Subcutaneous abdominal adipose tissue (tissue), 5 donors: ENCODE results near the gene CFHR3.
"Not testable (repeated sequence)": the region's sequence is repeated elsewhere in the genome, so short reads cannot be mapped to it uniquely, and the experiment has no call there.

Experiments
- H3K27ac ChIP-seq: one replicate; pipeline ENCODE4 v1.7.0; 2013; ENCODE audit warnings: low read depth, mild to moderate bottlenecking, inconsistent platforms, low read length, moderate library complexity
- H3K27me3 ChIP-seq, 5 donors: one replicate each; pipeline ENCODE4 v1.7.0; 2013; ENCODE audit warnings: low read length in 5 of 5, inconsistent platforms in 1 of 5; ENCODE audit not compliant: control insufficient read depth in 5 of 5, insufficient read depth in 4 of 5
- H3K36me3 ChIP-seq, 5 donors: one replicate each; pipeline ENCODE4 v1.7.0; 2013; ENCODE audit warnings: low read length in 5 of 5; ENCODE audit not compliant: control insufficient read depth in 5 of 5, insufficient read depth in 5 of 5
- H3K4me1 ChIP-seq, 5 donors: one replicate each; pipeline ENCODE4 v1.7.0; 2013; ENCODE audit warnings: low read length in 5 of 5, mild to moderate bottlenecking in 3 of 5, moderate library complexity in 1 of 5; ENCODE audit not compliant: control insufficient read depth in 5 of 5, insufficient read depth in 5 of 5
- H3K4me3 ChIP-seq, 5 donors: one replicate each; pipeline ENCODE4 v1.7.0; 2013; ENCODE audit warnings: low read length in 5 of 5, low read depth in 1 of 5
- H3K9ac ChIP-seq, 5 donors: one replicate each; pipeline ENCODE4 v1.7.0; 2013; ENCODE audit warnings: low read length in 5 of 5, mild to moderate bottlenecking in 4 of 5, moderate library complexity in 3 of 5
- H3K9me3 ChIP-seq, 5 donors: one replicate each; pipeline ENCODE4 v1.7.0; 2013; ENCODE audit warnings: low read length in 5 of 5; ENCODE audit not compliant: control insufficient read depth in 5 of 5
- donor health status: healthy.
- donor health status: healthy.
- donor health status: healthy.
- donor health status: healthy.
- donor health status: healthy.

CFHR3 gene

DNA sequence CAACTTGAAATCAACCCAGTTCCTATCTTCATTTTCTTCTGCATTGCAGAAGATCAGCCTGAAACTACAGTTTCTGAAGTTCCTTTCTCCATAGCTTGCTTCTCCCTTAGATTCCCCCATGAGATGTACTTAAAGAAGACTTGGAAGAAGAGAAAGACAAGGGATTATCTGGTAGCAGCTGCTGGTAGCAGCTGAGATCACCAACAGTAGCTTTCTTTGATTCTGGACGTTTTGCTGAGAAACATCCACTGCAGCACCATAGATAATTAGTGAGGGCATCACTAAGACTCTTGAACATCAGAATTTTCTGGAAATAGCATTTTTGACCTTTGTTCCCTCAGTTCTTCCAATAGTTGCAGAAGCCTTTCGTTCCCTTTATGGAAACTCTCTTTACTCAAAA, 465 bp upstream of the CFHR3 start:
- H3K9ac ChIP-seq = no peak overlapping the region
- no peaks in the 10 kb centered on the region for H3K4me1 ChIP-seq
- H3K36me3 ChIP-seq = no peaks in the 10 kb centered on the region
- H3K9me3 ChIP-seq = no peaks in the 10 kb centered on the region
- no peak overlapping the region for H3K27ac ChIP-seq
- no peaks in the 10 kb centered on the region for H3K27me3 ChIP-seq
- no peak overlapping the region for H3K4me3 ChIP-seq

DNA sequence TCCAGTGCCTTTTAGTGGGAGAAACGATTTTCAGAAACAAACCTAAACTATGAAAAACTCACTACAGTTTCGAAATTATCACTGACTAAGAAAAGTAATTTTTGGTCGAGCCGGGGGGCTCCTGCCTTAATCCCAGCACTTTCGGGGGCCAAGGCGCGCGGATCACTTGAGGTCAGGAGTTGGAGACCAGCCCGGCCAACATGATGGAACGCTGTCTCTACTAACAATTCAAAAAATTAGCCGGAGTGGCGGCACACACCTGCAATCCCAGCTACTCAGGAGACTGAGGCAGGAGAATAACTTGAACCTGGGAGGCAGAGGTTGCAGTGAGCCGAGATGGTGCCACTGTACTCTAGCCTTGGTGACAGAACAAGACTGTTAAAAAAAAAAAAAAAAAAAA, 3.0 kb downstream of the CFHR3 start:
- Histone ChIP-seq H3K9ac (no peak overlapping the region), H3K27me3 (no peaks in the 10 kb centered on the region), H3K4me3 (no peak overlapping the region), H3K9me3 (no peaks in the 10 kb centered on the region), H3K36me3 (no peaks in the 10 kb centered on the region), H3K4me1 (no peaks in the 10 kb centered on the region), H3K27ac (no peak overlapping the region)

DNA sequence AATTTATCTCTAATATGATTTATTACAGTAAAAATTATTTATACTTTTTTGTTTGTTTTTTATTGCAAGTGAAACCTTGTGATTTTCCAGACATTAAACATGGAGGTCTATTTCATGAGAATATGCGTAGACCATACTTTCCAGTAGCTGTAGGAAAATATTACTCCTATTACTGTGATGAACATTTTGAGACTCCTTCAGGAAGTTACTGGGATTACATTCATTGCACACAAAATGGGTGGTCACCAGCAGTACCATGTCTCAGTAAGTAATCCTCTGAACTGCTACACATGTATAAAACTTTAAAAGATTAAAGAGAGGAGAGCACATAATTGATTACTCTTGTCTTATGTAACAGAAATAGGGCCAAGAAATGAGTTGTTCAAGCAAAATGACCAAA, 4.5 kb downstream of the CFHR3 start:
- H3K36me3 ChIP-seq = no peaks in the 10 kb centered on the region
- H3K4me3 ChIP-seq = no peak overlapping the region
- no peak overlapping the region for H3K27ac ChIP-seq
- no peaks in the 10 kb centered on the region for H3K9me3 ChIP-seq
- no peak overlapping the region for H3K9ac ChIP-seq
- H3K4me1 ChIP-seq = no peaks in the 10 kb centered on the region
- H3K27me3 ChIP-seq = no peaks in the 10 kb centered on the region

DNA sequence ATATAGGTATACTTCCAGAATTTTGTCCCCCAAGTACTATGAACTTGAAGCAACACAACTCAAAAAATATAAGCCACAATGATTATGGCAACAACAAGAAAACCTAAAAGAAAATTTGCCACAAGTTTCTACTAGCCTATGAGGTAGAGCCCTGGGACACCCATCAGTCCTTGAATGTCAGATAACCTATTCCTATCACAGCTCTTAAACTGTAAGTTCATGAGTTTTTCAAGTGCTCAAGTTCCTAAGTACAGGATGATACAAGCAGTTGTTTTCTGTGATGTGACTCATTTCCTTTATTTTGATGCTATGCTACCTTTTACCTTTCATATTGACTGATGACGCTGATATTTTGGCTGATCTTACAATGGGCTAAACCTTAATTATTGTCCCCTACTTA, 16.6 kb downstream of the CFHR3 start:
- not testable (repeated sequence) for H3K27ac ChIP-seq, H3K27me3 ChIP-seq, H3K9ac ChIP-seq, H3K36me3 ChIP-seq, H3K4me1 ChIP-seq, H3K9me3 ChIP-seq, H3K4me3 ChIP-seq

DNA sequence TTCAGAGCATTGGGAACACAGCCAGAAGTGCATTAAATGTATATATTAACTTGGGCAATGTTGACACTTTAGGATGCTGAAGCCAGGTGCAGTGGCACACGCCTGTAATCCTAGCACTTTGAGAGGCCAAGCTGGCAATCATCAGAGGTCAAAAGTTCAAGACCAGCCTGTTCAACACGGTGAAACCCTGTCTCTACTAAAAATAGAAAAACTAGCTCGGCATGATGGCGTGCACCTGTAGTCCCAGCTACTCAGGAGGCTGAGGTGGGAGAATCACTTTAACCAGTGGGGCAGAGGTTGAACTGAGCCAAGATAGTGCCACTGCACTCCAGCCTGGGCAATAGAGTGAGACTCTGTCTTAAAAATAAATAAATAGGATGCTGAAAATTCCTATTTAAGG, 19.5 kb downstream of the CFHR3 start:
- not testable (repeated sequence) for H3K4me1 ChIP-seq, H3K9me3 ChIP-seq, H3K4me3 ChIP-seq, H3K36me3 ChIP-seq, H3K27me3 ChIP-seq, H3K9ac ChIP-seq, H3K27ac ChIP-seq

DNA sequence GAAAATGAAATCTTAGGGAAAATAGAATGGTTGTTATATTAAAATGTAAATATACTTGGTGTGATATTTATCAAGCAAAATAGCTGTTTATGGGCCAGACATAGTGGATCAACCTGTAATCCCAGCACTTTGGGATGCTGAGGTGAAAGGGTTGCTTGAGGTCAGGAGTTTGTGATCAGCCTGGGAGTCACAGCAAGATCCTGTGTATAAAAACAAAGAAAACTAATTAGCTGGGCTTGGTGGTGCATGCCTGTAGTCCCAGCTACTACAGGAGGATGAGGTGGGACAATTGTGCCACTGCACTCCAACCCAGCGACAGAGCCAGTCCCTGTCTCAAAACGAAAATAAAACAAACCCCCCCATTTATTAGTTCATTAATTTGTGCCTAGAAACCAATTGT, 23.3 kb downstream of the CFHR3 start:
- Histone ChIP-seq H3K36me3 (no peaks in the 10 kb centered on the region), H3K4me3 (no peak overlapping the region), H3K4me1 (no peaks in the 10 kb centered on the region), H3K9ac (no peak overlapping the region), H3K27ac (no peak overlapping the region), H3K27me3 (no peaks in the 10 kb centered on the region), H3K9me3 (peaks cover 0 to 4% (median 0%) of the 10 kb centered on the region in 5 donors)

DNA sequence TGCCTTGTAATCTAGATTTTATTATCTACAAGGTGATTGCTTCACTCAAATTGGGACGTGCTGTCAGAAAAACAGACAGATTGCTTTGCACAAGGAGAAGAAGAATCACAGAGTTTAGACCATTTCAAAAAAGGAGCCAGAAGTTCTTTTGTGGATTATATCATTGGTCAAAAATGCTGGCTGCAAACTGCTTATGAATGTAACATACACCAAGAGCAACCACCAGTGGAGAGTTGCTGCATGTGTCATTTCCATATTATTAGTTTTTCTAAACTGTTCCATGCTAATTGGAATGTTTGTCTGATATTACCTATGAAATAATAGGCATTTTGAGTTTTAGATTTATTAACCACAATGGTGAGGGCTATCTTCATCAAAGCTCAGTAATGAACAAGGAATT, 27.3 kb downstream of the CFHR3 start:
- not testable (repeated sequence) for H3K27ac ChIP-seq, H3K9me3 ChIP-seq, H3K4me3 ChIP-seq, H3K27me3 ChIP-seq, H3K4me1 ChIP-seq, H3K36me3 ChIP-seq, H3K9ac ChIP-seq

DNA sequence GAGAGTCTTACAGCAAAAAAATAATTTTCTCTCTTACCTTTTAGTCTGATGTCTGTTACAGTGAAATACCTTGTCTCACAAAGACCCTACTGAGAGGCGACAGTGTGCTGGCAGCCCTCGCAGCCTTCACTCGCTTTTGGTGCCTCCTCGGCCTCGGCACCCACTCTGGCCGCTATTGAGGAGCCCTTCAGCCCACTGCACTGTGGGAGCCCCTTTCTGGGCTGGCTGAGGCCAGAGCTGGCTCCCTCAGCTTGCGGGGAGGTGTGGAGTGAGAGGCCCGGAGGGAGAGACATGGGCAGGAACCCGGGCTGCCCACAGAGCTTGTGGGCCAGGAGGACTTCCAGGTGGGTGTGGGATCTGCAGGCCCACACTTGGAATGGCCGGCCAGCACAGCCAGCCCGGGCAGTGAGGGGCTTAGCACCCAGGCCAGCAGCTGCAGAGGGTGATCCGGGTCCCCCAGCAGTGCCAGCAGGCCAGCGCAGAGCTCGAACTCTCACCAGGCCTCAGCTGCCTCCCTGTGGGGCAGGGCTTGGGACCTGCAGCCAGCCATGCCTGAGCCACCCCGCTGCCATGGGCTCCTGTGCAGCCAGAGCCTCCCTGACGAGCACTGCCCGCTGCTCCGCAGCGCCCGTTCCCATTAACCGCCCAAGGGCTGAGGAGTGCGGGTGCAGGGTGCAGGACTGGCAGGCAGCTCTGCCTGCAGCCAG, 34.0 kb downstream of the CFHR3 start:
- H3K36me3 ChIP-seq = no peaks in the 10 kb centered on the region
- no peak overlapping the region for H3K4me3 ChIP-seq
- H3K27me3 ChIP-seq = peaks cover 0 to 3% (median 0%) of the 10 kb centered on the region in 5 donors
- H3K9ac ChIP-seq = no peak overlapping the region
- no peaks in the 10 kb centered on the region for H3K4me1 ChIP-seq
- H3K27ac ChIP-seq = no peak overlapping the region
- no peaks in the 10 kb centered on the region for H3K9me3 ChIP-seq

DNA sequence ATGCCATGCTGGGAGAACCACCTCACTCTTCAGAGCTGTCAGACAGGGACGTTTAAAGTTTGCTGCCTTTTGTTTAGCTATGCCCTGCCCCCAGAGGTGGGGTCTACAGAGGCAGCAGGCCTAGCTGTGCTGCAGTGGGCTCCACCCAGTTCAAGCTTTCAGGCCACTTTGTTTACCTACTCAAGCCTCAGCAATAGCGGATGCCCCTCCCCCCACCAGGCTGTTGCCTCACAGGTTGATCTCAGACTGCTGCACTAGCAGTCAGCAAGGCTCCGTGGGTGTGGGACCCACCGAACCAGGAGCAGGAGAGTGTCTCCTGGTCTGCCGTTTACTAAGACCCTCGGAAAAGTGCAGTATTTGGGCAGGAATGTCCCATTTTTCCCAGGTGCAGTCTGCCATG, 42.8 kb downstream of the CFHR3 start:
- not testable (repeated sequence) for H3K9me3 ChIP-seq, H3K9ac ChIP-seq, H3K27me3 ChIP-seq, H3K36me3 ChIP-seq, H3K27ac ChIP-seq, H3K4me3 ChIP-seq, H3K4me1 ChIP-seq

DNA sequence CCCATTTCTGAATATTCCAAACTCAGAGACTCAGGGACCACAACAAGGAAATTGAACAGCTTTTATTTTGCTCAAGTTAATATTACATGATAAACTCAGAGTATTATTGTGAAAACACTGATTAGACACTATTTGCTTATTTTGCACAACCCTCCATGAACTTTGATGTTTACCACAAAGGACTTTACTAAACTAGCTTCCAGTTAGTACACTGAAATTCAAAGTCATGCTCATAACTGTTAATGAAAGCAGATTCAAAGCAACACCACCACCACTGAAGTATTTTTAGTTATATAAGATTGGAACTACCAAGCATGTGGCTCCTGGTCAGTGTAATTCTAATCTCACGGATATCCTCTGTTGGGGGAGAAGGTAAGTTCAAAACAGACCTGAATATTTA, 44.9 kb downstream of the CFHR3 start, which contains the start of gene CFHR1:
Gene CFHR1, plus strand, starts transcription at position 201 of the 400 bp plus-strand sequence. Its CDS starts 114 bp downstream, at position 315.
- not testable (repeated sequence) for H3K27me3 ChIP-seq, H3K9ac ChIP-seq, H3K27ac ChIP-seq, H3K4me3 ChIP-seq, H3K4me1 ChIP-seq, H3K36me3 ChIP-seq, H3K9me3 ChIP-seq

DNA sequence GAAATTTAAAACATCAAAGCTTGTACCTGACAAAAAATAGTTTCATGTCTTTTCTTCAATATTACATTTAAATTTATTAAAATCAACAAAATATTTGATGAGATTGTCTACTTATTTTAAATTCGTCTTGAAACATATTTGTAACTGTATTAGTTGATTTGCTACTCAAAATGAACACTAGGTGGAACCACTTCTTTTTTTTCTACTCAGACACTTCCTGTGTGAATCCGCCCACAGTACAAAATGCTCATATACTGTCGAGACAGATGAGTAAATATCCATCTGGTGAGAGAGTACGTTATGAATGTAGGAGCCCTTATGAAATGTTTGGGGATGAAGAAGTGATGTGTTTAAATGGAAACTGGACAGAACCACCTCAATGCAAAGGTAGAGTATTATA, 53.2 kb downstream of the CFHR3 start:
- not testable (repeated sequence) for H3K9ac ChIP-seq, H3K4me3 ChIP-seq, H3K9me3 ChIP-seq, H3K27ac ChIP-seq, H3K36me3 ChIP-seq, H3K4me1 ChIP-seq, H3K27me3 ChIP-seq
